ENCODE results near the gene PYGM. TPM values are rescaled to one million over a fixed set of nuclear protein-coding genes. Genes with fewer than 3 reads are reported as not detected.

Gene PYGM
- total RNA-seq, 1 experiment from 2014 or later: 3.6 TPM

- no CpG with 5 or more reads among the region's 19 CpGs for WGBS (ENCODE audit: extremely low coverage, insufficient read length, low lambda C conversion rate)
Observed at GRCh38 chr11:64757549-64758329, 2.0 kb downstream of the PYGM start.

More at GRCh38 chr11:64757549-64758329, 2.0 kb downstream of the PYGM start:
- Histone ChIP-seq H3K4ac (ENCODE audit: low read depth, low read length) (no peak overlapping the region), H2BK15ac (ENCODE audit: low read depth, low read length) (no peak overlapping the region), H3K18ac (ENCODE audit: insufficient read length, low read depth, low read length) (no peak overlapping the region), H4K5ac (ENCODE audit: insufficient read length, low read depth, low read length) (no peak overlapping the region), H4K91ac (ENCODE audit: insufficient read length, low read depth, low read length) (no peak overlapping the region), H2BK5ac (ENCODE audit: insufficient read length, low read length) (no peak overlapping the region), H3K4me2 (ENCODE audit: insufficient read depth, insufficient read length, low read length) (no peak overlapping the region), H2BK12ac (ENCODE audit: insufficient read length, low read depth, low read length) (no peak overlapping the region), H3K27ac (ENCODE audit: insufficient read length, low read depth, low read length) (no peak overlapping the region), H2AFZ (ENCODE audit: low read length) (no peak overlapping the region), H2AK5ac (ENCODE audit: insufficient read length, low read length) (no peak overlapping the region), H3K4me1 (ENCODE audit: insufficient read depth, low read length) (peaks cover 4% of the 10 kb centered on the region; the same call in 1 of the 2 replicates), H3T11ph (ENCODE audit: low read length) (no peak overlapping the region), H3K79me2 (ENCODE audit: insufficient read depth, low read length) (no peaks in the 10 kb centered on the region), H2BK20ac (ENCODE audit: low read depth, low read length, poor library complexity, severe bottlenecking) (no peak overlapping the region), H3K9me3 (ENCODE audit: control insufficient read depth, low read depth, low read length) (no peaks in the 10 kb centered on the region), H4K8ac (replicated peaks; ENCODE audit: insufficient read length, low read depth, low read length) (no peak overlapping the region), H3K9ac (ENCODE audit: extremely low read depth, insufficient read length, low read length) (no peak overlapping the region), H3K14ac (ENCODE audit: insufficient read depth, low read length) (no peak overlapping the region), H2BK120ac (ENCODE audit: low read depth, low read length, poor library complexity, severe bottlenecking) (no peak overlapping the region), H3K79me1 (ENCODE audit: insufficient read depth, low read depth, low read length, poor library complexity, severe bottlenecking) (no peaks in the 10 kb centered on the region), H4K20me1 (ENCODE audit: control insufficient read depth, insufficient read depth, insufficient read length) (no peaks in the 10 kb centered on the region), H3K56ac (ENCODE audit: insufficient read length, low read depth, low read length) (no peak overlapping the region), H3K27me3 (ENCODE audit: insufficient read depth, low read length) (no peaks in the 10 kb centered on the region), H3K23me2 (ENCODE audit: insufficient read length, low read depth, low read length, poor library complexity, severe bottlenecking) (no peaks in the 10 kb centered on the region), H3K23ac (ENCODE audit: insufficient read length, low read depth, low read length) (no peak overlapping the region)
- Mint-ChIP-seq H3K27me3 (ENCODE audit: low read depth) (no peaks in the 10 kb centered on the region; the same call in 1 of the 2 replicates), H3K4me3 (peak overlapping the region in 1 of 2 experiments; percentile 34; a peak in 1 of 5 replicates), H3K9me3 (no peaks in the 10 kb centered on the region; a peak in 1 of 5 replicates), H3K36me3 (ENCODE audit: insufficient read depth in 1 of 3, low read depth in 3 of 3) (peaks cover 0 to 14% (median 8%) of the 10 kb centered on the region in 3 experiments; a peak in 3 of 7 replicates), H3K4me1 (peaks cover 39 to 63% of the 10 kb centered on the region in 2 experiments), H3K27ac (no peak overlapping the region; a peak in 1 of 7 replicates)
- DNase-seq: no peak
- no peak for TF ChIP-seq CTCF (conservative IDR thresholded peaks at IDR 0.05)

Data from H9 (cell line).